Liver (tissue), 9 donors: ENCODE data around the gene LDLRAD3. TPM values are rescaled to one million over a fixed set of nuclear protein-coding genes. Genes with fewer than 3 reads are reported as not detected.

Source experiments
- DNase-seq: peaks from one replicate; pipeline ENCODE4 v3.0.0-alpha.2; 2017; ENCODE audit warnings: low spot score
- H3K27ac ChIP-seq, 2 donors: one replicate each; pipeline ENCODE4 v1.7.0; 2013; ENCODE audit warnings: inconsistent platforms in 2 of 2, low read length in 2 of 2, control low read depth in 1 of 2, low read depth in 1 of 2, mild to moderate bottlenecking in 1 of 2
- H3K27me3 ChIP-seq, 4 donors: one replicate each; pipeline versions ENCODE4 v1.6.1 to v1.7.0; 2013; ENCODE audit warnings: low read length in 3 of 4, inconsistent platforms in 1 of 4, mild to moderate bottlenecking in 1 of 4, moderate library complexity in 1 of 4; ENCODE audit not compliant: control insufficient read depth in 4 of 4, insufficient read depth in 4 of 4
- H3K36me3 ChIP-seq, 4 donors: one replicate each; pipeline versions ENCODE4 v1.6.1 to v1.7.0; 2013; ENCODE audit warnings: low read length in 3 of 4, mild to moderate bottlenecking in 3 of 4, low read depth in 1 of 4, moderate library complexity in 1 of 4; ENCODE audit not compliant: control insufficient read depth in 4 of 4, insufficient read depth in 3 of 4
- H3K4me1 ChIP-seq, 4 donors: one replicate each; pipeline versions ENCODE4 v1.6.1 to v1.7.0; 2013; ENCODE audit warnings: low read length in 3 of 4, mild to moderate bottlenecking in 3 of 4, moderate library complexity in 1 of 4; ENCODE audit not compliant: control insufficient read depth in 4 of 4, insufficient read depth in 4 of 4
- H3K4me3 ChIP-seq, 3 donors: one replicate each; pipeline versions ENCODE4 v1.6.1 to v1.7.0; 2013; ENCODE audit warnings: low read length in 3 of 3, control low read depth in 1 of 3, low read depth in 1 of 3, mild to moderate bottlenecking in 1 of 3
- H3K9ac ChIP-seq, 2 donors: one replicate each; pipeline ENCODE4 v1.7.0; 2013; ENCODE audit warnings: low read length in 2 of 2, mild to moderate bottlenecking in 2 of 2, moderate library complexity in 2 of 2, control low read depth in 1 of 2, low read depth in 1 of 2
- H3K9me3 ChIP-seq, 4 donors: one replicate each; pipeline versions ENCODE4 v1.6.1 to v1.7.0; 2013; ENCODE audit warnings: low read length in 3 of 4; ENCODE audit not compliant: control insufficient read depth in 4 of 4
- ATF3 ChIP-seq: IDR thresholded peaks from 2 replicates; pipeline ENCODE4 v1.6.1; 2016; ENCODE audit warnings: antibody characterized with exemption
- CTCF ChIP-seq: fragments of 150-350 bp; IDR thresholded peaks from 2 replicates; pipeline ENCODE4 v1.5.1; 2017; ENCODE audit warnings: improper control_type of control experiment, low read depth, low read length; ENCODE audit not compliant: missing input control
- EGR1 ChIP-seq, 2 donors: IDR thresholded peaks; 2 replicates each; pipeline ENCODE4 v1.6.1; 2016 to 2018; ENCODE audit warnings: antibody characterized with exemption in 2 of 2, low read depth in 2 of 2
- FOXA1 ChIP-seq: IDR thresholded peaks from 2 replicates; pipeline ENCODE4 v1.6.1; 2016; ENCODE audit warnings: antibody characterized with exemption
- FOXA2 ChIP-seq: IDR thresholded peaks from 2 replicates; pipeline ENCODE4 v1.6.1; 2016; ENCODE audit warnings: antibody characterized with exemption
- GABPA ChIP-seq, 2 donors: IDR thresholded peaks in 1 of 2; conservative IDR thresholded peaks in 1 of 2; 2 replicates each; pipeline ENCODE4 v1.6.1; 2016; ENCODE audit warnings: antibody characterized with exemption in 2 of 2, mild to moderate bottlenecking in 1 of 2, moderate library complexity in 1 of 2
- HNF4A ChIP-seq, 2 donors: conservative IDR thresholded peaks; 2 replicates each; pipeline ENCODE4 v1.6.1; 2016; ENCODE audit warnings: antibody characterized with exemption in 2 of 2, mild to moderate bottlenecking in 2 of 2
- HNF4G ChIP-seq: IDR thresholded peaks from 2 replicates; pipeline ENCODE4 v1.6.1; 2016; ENCODE audit warnings: antibody characterized with exemption
- JUND ChIP-seq, 2 donors: IDR thresholded peaks; 2 replicates each; pipeline ENCODE4 v1.6.1; 2016; ENCODE audit warnings: antibody characterized with exemption in 2 of 2
- MAX ChIP-seq: IDR thresholded peaks from 2 replicates; pipeline ENCODE4 v1.6.1; 2016; ENCODE audit warnings: antibody characterized with exemption
- NR2F2 ChIP-seq: IDR thresholded peaks from 2 replicates; pipeline ENCODE4 v1.6.1; 2016; ENCODE audit warnings: antibody characterized with exemption
- RAD21 ChIP-seq, 2 donors: IDR thresholded peaks; 2 replicates each; pipeline ENCODE4 v1.6.1; 2016; ENCODE audit warnings: antibody characterized with exemption in 2 of 2, mild to moderate bottlenecking in 2 of 2
- REST ChIP-seq: IDR thresholded peaks from 2 replicates; pipeline ENCODE4 v1.6.1; 2016; ENCODE audit warnings: antibody characterized with exemption, mild to moderate bottlenecking
- RXRA ChIP-seq, 2 donors: IDR thresholded peaks; 2 replicates each; pipeline ENCODE4 v1.6.1; 2017 to 2018; ENCODE audit warnings: antibody characterized with exemption in 2 of 2, mild to moderate bottlenecking in 1 of 2
- SP1 ChIP-seq: IDR thresholded peaks from 2 replicates; pipeline ENCODE4 v1.6.1; 2018; ENCODE audit warnings: antibody characterized with exemption, mild to moderate bottlenecking
- TAF1 ChIP-seq: conservative IDR thresholded peaks from 2 replicates; pipeline ENCODE4 v1.6.1; 2016; ENCODE audit warnings: antibody characterized with exemption, mild to moderate bottlenecking
- YY1 ChIP-seq: IDR thresholded peaks from 2 replicates; pipeline ENCODE4 v1.6.1; 2016; ENCODE audit warnings: antibody characterized with exemption, mild to moderate bottlenecking
- ZBTB33 ChIP-seq: IDR thresholded peaks from 2 replicates; pipeline ENCODE4 v1.6.1; 2016; ENCODE audit warnings: antibody characterized with exemption
- WGBS: extraction: QIAGEN DNeasy Blood & Tissue Kit; methylation state at CpG from one replicate; pipeline ENCODE4 v1.1.7; 2013; 5-methylcytosine and 5-hydroxymethylcytosine counted together
- polyA plus RNA-seq, 2 donors: library from polyadenylated mRNA; stranded (reverse) in 1 of 2; unstranded in 1 of 2; fragments of 200-250 nt in 1 of 2; fragments of >200 nt in 1 of 2; fragmentation: Nextera tagmentation in 1 of 2; extraction: Ambion mirVana in 1 of 2; gene quantifications; one replicate each; pipeline versions ENCODE4 v1.2.1 to v1.2.3, GENCODE V29; 2013 to 2015
- total RNA-seq, 2 donors: library from RNA; depleted of rRNA; stranded (reverse); fragments of >200 nt; gene quantifications; one replicate each; pipeline ENCODE4 v1.2.3, GENCODE V29; 2014
- donor health status: healthy.
- donor health status: healthy.
- donor health status: healthy.
- donor health status: healthy.
- donor health status: healthy.

LDLRAD3 gene
- total and polyA plus RNA-seq, 4 donors, result 0.75 to 1.3 (median 0.93) TPM

GRCh38 chr11:36222831-36223635 is 279.2 kb downstream of the LDLRAD3 start:
- H3K9ac ChIP-seq, result no peak overlapping the region
- H3K4me1 ChIP-seq, result peaks cover 0 to 11% (median 6%) of the 10 kb centered on the region in 4 donors
- TF ChIP-seq HNF4G (no peak), ZBTB33 (no peak), REST (no peak), CTCF (no peak), EGR1 (IDR thresholded peaks at IDR 0.05; ENCODE audit: low read depth in 2 of 2) (no peak), RXRA (IDR thresholded peaks at IDR 0.05) (no peak), JUND (IDR thresholded peaks at IDR 0.05) (no peak), FOXA1 (no peak), HNF4A (conservative IDR thresholded peaks at IDR 0.05) (no peak), SP1 (no peak), MAX (no peak), FOXA2 (no peak), GABPA (IDR thresholded peaks at IDR 0.05 in 1 of 2, conservative IDR thresholded peaks at IDR 0.05 in 1 of 2) (no peak), NR2F2 (no peak), RAD21 (IDR thresholded peaks at IDR 0.05) (no peak), ATF3 (no peak), YY1 (no peak), TAF1 (no peak)
- H3K27ac ChIP-seq, result no peak overlapping the region
- WGBS, result 75% methylated on average over 14 of the region's 14 CpGs
- no peak overlapping the region for H3K4me3 ChIP-seq
- H3K9me3 ChIP-seq, result peaks cover 0 to 3% (median 0%) of the 10 kb centered on the region in 4 donors
- H3K36me3 ChIP-seq, result no peaks in the 10 kb centered on the region
- no peak for DNase-seq
- no peaks in the 10 kb centered on the region for H3K27me3 ChIP-seq
